Upper lobe of left lung (tissue), 4 donors: ENCODE data around the gene SYNE3.

Experiments used
- POLR2A ChIP-seq, 4 donors: fragments of 450-650 bp; IDR thresholded peaks; one replicate each; pipeline ENCODE4 v1.5.1; 2016 to 2017; ENCODE audit warnings: antibody characterized with exemption in 4 of 4, mild to moderate bottlenecking in 2 of 4
- TF ChIP-seq, protein P1 (sequence below), 6 experiments: fragments of 450-650 bp in 4 of 6; fragments of 200-600 bp in 2 of 6; sonication (generic) in 2 of 6; IDR thresholded peaks; one replicate each; pipeline ENCODE4 v1.5.1; 2016 to 2019; ENCODE audit warnings: antibody characterized with exemption in 6 of 6

DNA sequence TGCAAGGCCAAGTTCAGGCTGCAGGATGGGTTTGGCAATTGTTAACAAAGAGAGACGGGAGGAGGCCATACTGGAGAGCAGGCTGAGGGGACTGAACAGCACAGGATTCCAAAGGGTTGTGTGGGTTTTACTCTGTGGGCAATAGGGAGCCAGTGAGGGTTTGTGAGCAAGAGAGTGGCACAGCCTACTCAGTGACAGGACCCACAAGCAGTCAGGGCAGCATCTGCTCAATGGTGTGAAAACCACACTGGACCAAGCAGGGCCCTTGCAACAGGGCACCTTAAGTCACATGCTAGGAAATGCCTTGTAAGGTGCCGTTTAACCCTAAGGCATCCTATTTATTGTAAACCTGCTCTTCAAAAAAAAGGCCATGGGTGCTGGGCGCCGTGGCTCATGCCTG is 22.0 kb downstream of the SYNE3 start:
- no peak for TF ChIP-seq POLR2A (IDR thresholded peaks at IDR 0.05)
- TF ChIP-seq, protein P1, sequence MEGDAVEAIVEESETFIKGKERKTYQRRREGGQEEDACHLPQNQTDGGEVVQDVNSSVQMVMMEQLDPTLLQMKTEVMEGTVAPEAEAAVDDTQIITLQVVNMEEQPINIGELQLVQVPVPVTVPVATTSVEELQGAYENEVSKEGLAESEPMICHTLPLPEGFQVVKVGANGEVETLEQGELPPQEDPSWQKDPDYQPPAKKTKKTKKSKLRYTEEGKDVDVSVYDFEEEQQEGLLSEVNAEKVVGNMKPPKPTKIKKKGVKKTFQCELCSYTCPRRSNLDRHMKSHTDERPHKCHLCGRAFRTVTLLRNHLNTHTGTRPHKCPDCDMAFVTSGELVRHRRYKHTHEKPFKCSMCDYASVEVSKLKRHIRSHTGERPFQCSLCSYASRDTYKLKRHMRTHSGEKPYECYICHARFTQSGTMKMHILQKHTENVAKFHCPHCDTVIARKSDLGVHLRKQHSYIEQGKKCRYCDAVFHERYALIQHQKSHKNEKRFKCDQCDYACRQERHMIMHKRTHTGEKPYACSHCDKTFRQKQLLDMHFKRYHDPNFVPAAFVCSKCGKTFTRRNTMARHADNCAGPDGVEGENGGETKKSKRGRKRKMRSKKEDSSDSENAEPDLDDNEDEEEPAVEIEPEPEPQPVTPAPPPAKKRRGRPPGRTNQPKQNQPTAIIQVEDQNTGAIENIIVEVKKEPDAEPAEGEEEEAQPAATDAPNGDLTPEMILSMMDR (IDR thresholded peaks at IDR 0.05) = no peak
